Measurements from ENCODE around the gene UNC5CL.

- no peak for TF ChIP-seq POLR2A (IDR thresholded peaks at IDR 0.05; ENCODE audit: low read depth, low read length)
- TF ChIP-seq SPI1 (IDR thresholded peaks at IDR 0.05; ENCODE audit: low read depth, low read length) = no peak
- no peak for TF ChIP-seq POLR2AphosphoS5 (IDR thresholded peaks at IDR 0.05; ENCODE audit: low read depth, low read length)
- TF ChIP-seq TAF1 (IDR thresholded peaks at IDR 0.05; ENCODE audit: low read depth, low read length) = no peak
- TF ChIP-seq PAX5 (IDR thresholded peaks at IDR 0.05; ENCODE audit: insufficient read depth, low read length, severe bottlenecking) = no peak
- TF ChIP-seq POU2F2 (IDR thresholded peaks at IDR 0.05; ENCODE audit: low read depth, low read length) = no peak
Observed at GRCh38 chr6:41050536-41050935, 11.5 kb upstream of the UNC5CL start.
